ENCODE measurements around the gene FGB. TPM values are rescaled to one million over a fixed set of nuclear protein-coding genes. Genes with fewer than 3 reads are reported as not detected.

FGB gene
- total and polyA plus RNA-seq, 12 donors, result 1.2 TPM; not detected in 11

DNA sequence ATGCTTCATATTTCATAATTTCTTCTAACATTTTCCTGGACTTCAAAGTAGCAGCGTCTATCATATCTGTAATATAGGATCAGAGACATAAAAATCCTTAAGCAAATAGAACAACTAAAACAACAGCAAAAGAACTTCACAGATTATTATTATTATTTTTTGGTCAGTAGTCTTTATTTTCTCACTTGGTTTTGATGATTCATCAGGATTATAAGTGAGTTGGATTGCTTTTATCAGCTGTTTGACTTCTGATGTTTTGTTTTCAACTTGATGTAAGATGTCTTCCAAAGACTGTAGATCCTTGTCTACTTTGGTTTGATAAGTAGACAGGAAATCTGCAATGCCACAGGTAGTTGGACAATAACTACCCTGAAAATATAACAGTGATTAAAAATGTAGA lies 49.0 kb downstream of the FGB start:
- DNase-seq, result no peak
- 84 to 88% methylated on average over 1 of the region's 1 CpG for WGBS, 2 donors
- no peaks in the 10 kb centered on the region for H3K9me3 ChIP-seq
- intact Hi-C loops (cut with DNase I), result loop anchor here in 1 of 10 donors (10.0 kb wide), 1 partner anchor 57 kb away; the partner anchor contains the start of gene PLRG1
- TF ChIP-seq, protein P1, sequence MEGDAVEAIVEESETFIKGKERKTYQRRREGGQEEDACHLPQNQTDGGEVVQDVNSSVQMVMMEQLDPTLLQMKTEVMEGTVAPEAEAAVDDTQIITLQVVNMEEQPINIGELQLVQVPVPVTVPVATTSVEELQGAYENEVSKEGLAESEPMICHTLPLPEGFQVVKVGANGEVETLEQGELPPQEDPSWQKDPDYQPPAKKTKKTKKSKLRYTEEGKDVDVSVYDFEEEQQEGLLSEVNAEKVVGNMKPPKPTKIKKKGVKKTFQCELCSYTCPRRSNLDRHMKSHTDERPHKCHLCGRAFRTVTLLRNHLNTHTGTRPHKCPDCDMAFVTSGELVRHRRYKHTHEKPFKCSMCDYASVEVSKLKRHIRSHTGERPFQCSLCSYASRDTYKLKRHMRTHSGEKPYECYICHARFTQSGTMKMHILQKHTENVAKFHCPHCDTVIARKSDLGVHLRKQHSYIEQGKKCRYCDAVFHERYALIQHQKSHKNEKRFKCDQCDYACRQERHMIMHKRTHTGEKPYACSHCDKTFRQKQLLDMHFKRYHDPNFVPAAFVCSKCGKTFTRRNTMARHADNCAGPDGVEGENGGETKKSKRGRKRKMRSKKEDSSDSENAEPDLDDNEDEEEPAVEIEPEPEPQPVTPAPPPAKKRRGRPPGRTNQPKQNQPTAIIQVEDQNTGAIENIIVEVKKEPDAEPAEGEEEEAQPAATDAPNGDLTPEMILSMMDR (IDR thresholded peaks at IDR 0.05), result no peak
- peaks cover 0 to 4% (median 0%) of the 10 kb centered on the region in 9 donors for H3K4me1 ChIP-seq
- H3K36me3 ChIP-seq, result no peaks in the 10 kb centered on the region
- no peak overlapping the region for H3K4me3 ChIP-seq
- ATAC-seq, result no peak
- no peak overlapping the region for H3K27ac ChIP-seq
- H3K27me3 ChIP-seq, result peaks cover 0 to 20% (median 0%) of the 10 kb centered on the region in 7 donors

DNA sequence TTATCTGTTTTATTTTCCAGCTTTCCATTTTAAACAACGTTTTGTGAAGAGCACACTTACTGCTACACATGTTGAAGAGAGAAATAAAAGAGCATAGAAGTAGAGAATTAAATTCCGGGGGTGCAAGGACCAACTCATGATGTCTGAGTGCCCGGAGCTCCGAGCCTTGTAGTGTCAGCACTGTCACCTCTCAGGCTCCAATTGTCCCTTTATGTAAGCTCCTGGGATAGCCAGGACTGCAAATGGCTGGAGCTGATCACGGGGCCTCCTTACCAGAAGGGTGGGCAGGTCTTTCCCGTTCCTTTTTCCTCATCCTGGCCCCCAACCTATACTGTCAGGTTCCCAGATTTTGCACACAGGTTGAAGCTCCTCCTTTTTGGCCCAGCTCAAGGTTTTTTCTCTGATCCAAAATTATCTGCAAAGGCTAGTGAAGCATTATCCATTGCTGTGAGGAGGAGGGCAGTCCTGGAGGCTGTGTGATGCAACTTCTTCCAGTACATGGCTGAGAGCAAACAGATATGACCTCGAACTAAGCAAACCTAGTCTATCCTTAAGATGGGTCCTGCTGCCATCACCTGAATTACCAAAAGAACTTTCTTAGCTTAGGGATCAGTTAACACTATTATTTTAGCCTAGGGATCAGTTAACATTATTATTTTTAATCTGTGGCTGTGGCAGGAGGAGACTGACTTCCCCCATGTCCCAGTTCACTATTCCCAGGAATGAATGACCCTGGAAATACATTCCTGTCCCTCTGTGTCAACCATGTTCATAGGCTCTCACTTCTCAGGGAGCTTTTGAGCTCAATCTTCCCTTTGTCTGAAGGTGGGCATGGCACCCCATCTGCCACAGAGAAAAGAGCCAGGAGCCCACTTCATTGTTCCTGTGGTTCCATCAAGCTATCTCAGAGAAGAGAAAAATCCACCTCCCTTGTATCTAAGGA lies 49.9 kb downstream of the FGB start, which contains the start of gene FGG:
Gene FGG (minus strand): TSS at position 185 of the 943 bp plus-strand sequence. CDS start 47 bp downstream, at position 138.
- intact Hi-C loops (cut with DNase I), result loop anchor here in 1 of 10 donors (10.0 kb wide), 1 partner anchor 58 kb away; the partner anchor contains the start of gene PLRG1
- no peaks in the 10 kb centered on the region for H3K9me3 ChIP-seq
- WGBS, 2 donors, result 62 to 67% methylated on average over 7 of the region's 7 CpGs

DNA sequence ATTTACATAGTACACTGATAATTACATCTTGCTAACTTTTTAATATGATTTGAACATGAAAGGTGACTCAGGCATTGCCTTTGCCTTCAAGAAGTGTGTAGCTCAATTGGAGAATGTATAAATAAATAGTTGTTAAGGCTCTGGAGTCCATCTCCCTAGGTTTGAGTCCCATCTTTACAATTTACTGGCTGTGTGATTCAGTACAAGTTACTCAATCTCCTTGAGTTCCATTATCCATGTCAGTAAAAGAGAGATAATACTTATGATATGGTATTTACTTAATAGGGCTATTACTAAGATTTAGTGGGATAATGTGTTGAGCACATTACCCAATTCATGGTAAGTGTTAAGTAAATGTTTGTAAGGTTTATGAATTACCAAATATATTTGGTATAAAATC lies 51.5 kb downstream of the FGB start:
- no peak overlapping the region for H3K27ac ChIP-seq
- DNase-seq, result no peak
- intact Hi-C loops (cut with DNase I), result loop anchor here in 1 of 10 donors (10.0 kb wide), 1 partner anchor 60 kb away; the partner anchor contains the start of gene PLRG1
- H3K4me3 ChIP-seq, result no peak overlapping the region
- H3K27me3 ChIP-seq, result peaks cover 0 to 11% (median 0%) of the 10 kb centered on the region in 7 donors
- H3K4me1 ChIP-seq, result peaks cover 0 to 5% (median 0%) of the 10 kb centered on the region in 9 donors
- no peak for ATAC-seq
- TF ChIP-seq, protein P1 (IDR thresholded peaks at IDR 0.05), result no peak
- no peaks in the 10 kb centered on the region for H3K9me3 ChIP-seq
- no peaks in the 10 kb centered on the region for H3K36me3 ChIP-seq

More for the DNA sequence above, 49.9 kb downstream of the FGB start, which contains the start of gene FGG:
- no peak within 1 kb of the TSS for H3K27ac ChIP-seq
- no peak within 1 kb of the TSS for H3K4me3 ChIP-seq
- no peak for DNase-seq
- H3K36me3 ChIP-seq, result no peaks in the 10 kb centered on the region
- TF ChIP-seq, protein P1 (IDR thresholded peaks at IDR 0.05), result no peak
- peaks cover 0 to 5% (median 0%) of the 10 kb centered on the region in 9 donors for H3K4me1 ChIP-seq
- H3K27me3 ChIP-seq, result peaks cover 0 to 20% (median 0%) of the 10 kb centered on the region in 7 donors
- no peak for ATAC-seq

DNA sequence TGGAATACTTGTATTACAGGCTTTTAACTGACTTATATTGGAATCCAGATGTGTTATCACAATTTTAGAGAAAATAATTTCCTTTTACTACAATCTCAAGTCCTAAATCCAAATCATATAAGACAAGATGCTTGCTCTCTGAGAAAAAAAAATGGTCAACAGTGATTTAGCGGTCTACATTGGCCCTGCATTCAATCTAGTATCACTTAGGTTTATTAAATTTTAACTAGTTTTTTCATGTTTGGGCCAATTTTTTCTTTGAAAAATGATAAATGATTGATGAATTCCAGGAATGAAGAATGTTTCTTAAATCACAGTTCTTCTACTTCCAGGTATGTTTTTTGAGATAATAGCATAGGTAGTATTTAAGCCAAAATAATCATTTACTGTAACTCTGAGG lies 52.4 kb downstream of the FGB start:
- Histone ChIP-seq H3K4me3 (no peak overlapping the region), H3K27me3 (peaks cover 0 to 5% (median 0%) of the 10 kb centered on the region in 7 donors), H3K36me3 (no peaks in the 10 kb centered on the region), H3K27ac (no peak overlapping the region), H3K9me3 (no peaks in the 10 kb centered on the region), H3K4me1 (peaks cover 0 to 5% (median 0%) of the 10 kb centered on the region in 9 donors)
- intact Hi-C loops (cut with DNase I), result loop anchor here in 3 of 10 donors (5.0 to 10.0 kb wide), 2 partner anchors 60 to 63 kb away; partner anchors contain the start of gene PLRG1 (in 3 of the 3)
- DNase-seq (no peak), ATAC-seq (no peak)
- 87 to 96% methylated on average over 1 of the region's 1 CpG for WGBS, 2 donors
- TF ChIP-seq, protein P1 (IDR thresholded peaks at IDR 0.05), result no peak
